HEK293T (cell line): ENCODE data around the gene LRRC52.

Experiments used
- ARNT ChIP-seq: fragments of 450-650 bp; IDR thresholded peaks from 2 replicates; pipeline ENCODE4 v1.6.1; 2017; ENCODE audit warnings: mild to moderate bottlenecking
- BHLHE40 ChIP-seq: fragments of 450-650 bp; IDR thresholded peaks from 2 replicates; pipeline ENCODE4 v1.6.1; 2016; ENCODE audit warnings: mild to moderate bottlenecking, moderate library complexity, borderline replicate concordance
- CTBP1 ChIP-seq: fragments of 450-650 bp; IDR thresholded peaks from 2 replicates; pipeline ENCODE4 v1.6.1; 2016; ENCODE audit warnings: borderline replicate concordance
- ELF4 ChIP-seq: fragments of 450-650 bp; IDR thresholded peaks from 2 replicates; pipeline ENCODE4 v1.6.1; 2017; ENCODE audit warnings: antibody characterized with exemption
- FOXA1 ChIP-seq: fragments of 450-650 bp; IDR thresholded peaks from 2 replicates; pipeline ENCODE4 v1.6.1; 2016; ENCODE audit warnings: mild to moderate bottlenecking
- FOXM1 ChIP-seq: fragments of 450-650 bp; IDR thresholded peaks from 2 replicates; pipeline ENCODE4 v1.6.1; 2017; ENCODE audit warnings: mild to moderate bottlenecking, borderline replicate concordance
- PKNOX1 ChIP-seq: fragments of 450-650 bp; IDR thresholded peaks from 2 replicates; pipeline ENCODE4 v1.6.1; 2016
- SP1 ChIP-seq: fragments of 450-650 bp; IDR thresholded peaks from 2 replicates; pipeline ENCODE4 v1.6.1; 2017
- SUZ12 ChIP-seq: fragments of 450-650 bp; IDR thresholded peaks from 2 replicates; pipeline ENCODE4 v1.6.1; 2016; ENCODE audit warnings: mild to moderate bottlenecking
- TARDBP ChIP-seq: fragments of 450-650 bp; IDR thresholded peaks from 2 replicates; pipeline ENCODE4 v1.6.1; 2016
- ZNF384 ChIP-seq: fragments of 450-650 bp; IDR thresholded peaks from 2 replicates; pipeline ENCODE4 v1.6.1; 2016

GRCh38 chr1:165539306-165539705 is 4.5 kb upstream of the LRRC52 start:
- TF ChIP-seq ELF4 (no peak), BHLHE40 (no peak), FOXM1 (no peak), TARDBP (no peak), SP1 (no peak), ZNF384 (no peak), CTBP1 (no peak), SUZ12 (no peak), PKNOX1 (no peak), FOXA1 (no peak), ARNT (no peak)
